HG03025 (cell line): ENCODE data around the gene BSCL2.
A peak's percentile ranks its signal among the peaks of the same experiment; 100 is the strongest.
"Not testable (repeated sequence)": the region's sequence is repeated elsewhere in the genome, so short reads cannot be mapped to it uniquely, and the experiment has no call there.

ENCODE experiments used
- ATAC-seq: cut with Tn5 transposase; IDR thresholded peaks from one replicate; pipeline ENCODE4 v1.9.1; 2021; ENCODE audit warnings: mild to moderate bottlenecking, moderate library complexity; ENCODE audit not compliant: unreplicated experiment, low FRiP score

Gene BSCL2

GRCh38 chr11:62689421-62690183, 17.6 kb downstream of the BSCL2 start, which contains the start of gene LRRN4CL:
LRRN4CL (minus strand) TSS chr11:62689530; CDS start chr11:62688508, 1,022 bp downstream.
- no peak for ATAC-seq

GRCh38 chr11:62688491-62688890, 18.7 kb downstream of the BSCL2 start:
- ATAC-seq = no peak

GRCh38 chr11:62687508-62688396, 19.5 kb downstream of the BSCL2 start:
- no peak for ATAC-seq

- no peak for ATAC-seq
Observed at GRCh38 chr11:62682518-62682917, 24.7 kb downstream of the BSCL2 start.

GRCh38 chr11:62680825-62681240, 26.4 kb downstream of the BSCL2 start:
- no peak for ATAC-seq

GRCh38 chr11:62678770-62679696, 28.2 kb downstream of the BSCL2 start, which contains the start of gene UBXN1:
UBXN1 (minus strand) TSS chr11:62679073; CDS start chr11:62678923, 150 bp downstream.
- ATAC-seq = no peak

GRCh38 chr11:62678433-62678769, 28.8 kb downstream of the BSCL2 start:
- no peak for ATAC-seq

- no peak for ATAC-seq
Observed at GRCh38 chr11:62677714-62678113, 29.5 kb downstream of the BSCL2 start.

- no peak for ATAC-seq
Observed at GRCh38 chr11:62677156-62677555, 30.1 kb downstream of the BSCL2 start.

GRCh38 chr11:62676698-62677097, 30.5 kb downstream of the BSCL2 start:
- no peak for ATAC-seq

GRCh38 chr11:62675415-62675814, 31.8 kb downstream of the BSCL2 start:
- not testable (repeated sequence) for ATAC-seq

GRCh38 chr11:62673196-62673525, 34.1 kb downstream of the BSCL2 start:
- no peak for ATAC-seq

GRCh38 chr11:62671608-62672389, 35.4 kb downstream of the BSCL2 start, which contains the start of the genes LBHD1 and UQCC3:
LBHD1 (minus strand) TSS chr11:62672267; CDS start chr11:62670031, 2,236 bp downstream.
UQCC3 (plus strand) TSS chr11:62671673; CDS start chr11:62671746, 73 bp downstream.
- peak; percentile 42 for ATAC-seq

- peak; percentile 3 for ATAC-seq
Observed at GRCh38 chr11:62671236-62671607, 36.0 kb downstream of the BSCL2 start.

- no peak for ATAC-seq
Observed at GRCh38 chr11:62669420-62670161, 37.6 kb downstream of the BSCL2 start.

- ATAC-seq = no peak
Observed at GRCh38 chr11:62667460-62667859, 39.8 kb downstream of the BSCL2 start.

GRCh38 chr11:62666259-62666926, 40.8 kb downstream of the BSCL2 start:
- ATAC-seq = no peak

- no peak for ATAC-seq
Observed at GRCh38 chr11:62665599-62666258, 41.5 kb downstream of the BSCL2 start.
